Lower lobe of right lung (tissue), 2 donors: ENCODE data around the gene MPP4. TPM values are rescaled to one million over a fixed set of nuclear protein-coding genes. Genes with fewer than 3 reads are reported as not detected.

Experiments
- ATAC-seq, 2 donors: fragments of 200-7000 bp; cut with Tn5 transposase; one replicate each; pipeline ENCODE4 v1.9.1; 2020 to 2022; ENCODE audit warnings: mild to moderate bottlenecking in 2 of 2, moderate library complexity in 2 of 2
- DNase-seq: peaks from one replicate; pipeline ENCODE4 v3.0.0-alpha.2; 2020
- H3K27ac ChIP-seq: fragments of 200-600 bp; one replicate; pipeline ENCODE4 v1.8.0; 2022
- H3K27me3 ChIP-seq: fragments of 200-600 bp; one replicate; pipeline ENCODE4 v1.8.0; 2022; ENCODE audit warnings: low read depth
- H3K36me3 ChIP-seq: fragments of 200-600 bp; one replicate; pipeline ENCODE4 v1.8.0; 2022; ENCODE audit warnings: mild to moderate bottlenecking
- H3K4me1 ChIP-seq: fragments of 200-600 bp; one replicate; pipeline ENCODE4 v1.8.0; 2022
- H3K4me3 ChIP-seq: fragments of 200-600 bp; one replicate; pipeline ENCODE4 v1.8.0; 2022; ENCODE audit warnings: mild to moderate bottlenecking
- H3K9me3 ChIP-seq: fragments of 200-600 bp; one replicate; pipeline ENCODE4 v1.8.0; 2022
- CTCF ChIP-seq: fragments of 200-600 bp; IDR thresholded peaks from one replicate; pipeline ENCODE4 v1.8.0; 2022; ENCODE audit warnings: antibody characterized with exemption, mild to moderate bottlenecking
- intact Hi-C: fragments of 100-400 bp; cut with DNase I; formaldehyde crosslinking; loops from one replicate; pipeline ENCODE4 v1.11.0; 2022
- total RNA-seq: library from RNA; stranded (reverse); fragmentation: NEBNext Ultra II Directional; extraction: Animal tissue kit (Norgen Biotek cat#: 25700); gene quantifications from one replicate; pipeline ENCODE4 v1.2.1, GENCODE V29; 2021
- donor health status: DM: no; HTN: yes; CAD: no; lungs with severe emphysema.

Gene MPP4
- total RNA-seq, 1 donor from 2014 or later: 0.30 TPM

GRCh38 chr2:201696151-201696659 is 2.2 kb downstream of the MPP4 start:
- Histone ChIP-seq H3K27me3 (no peaks in the 10 kb centered on the region), H3K9me3 (no peaks in the 10 kb centered on the region), H3K4me1 (peaks cover 10% of the 10 kb centered on the region), H3K4me3 (no peak overlapping the region), H3K27ac (no peak overlapping the region), H3K36me3 (peaks cover 8% of the 10 kb centered on the region)
- ATAC-seq: no peak
- intact Hi-C loops: no loop called here
- TF ChIP-seq CTCF: no peak
- no peak for DNase-seq

GRCh38 chr2:201685156-201685555 is 13.3 kb downstream of the MPP4 start:
- no peaks in the 10 kb centered on the region for H3K36me3 ChIP-seq
- no peak overlapping the region for H3K4me3 ChIP-seq
- intact Hi-C loops: no loop called here

GRCh38 chr2:201680743-201681142 is 17.7 kb downstream of the MPP4 start:
- H3K27ac ChIP-seq: no peak overlapping the region
- intact Hi-C loops: no loop called here
- no peaks in the 10 kb centered on the region for H3K9me3 ChIP-seq
- H3K36me3 ChIP-seq: no peaks in the 10 kb centered on the region
- H3K27me3 ChIP-seq: no peaks in the 10 kb centered on the region
- ATAC-seq: no peak
- peak; percentile 23 for TF ChIP-seq CTCF
- no peak for DNase-seq
- H3K4me3 ChIP-seq: no peak overlapping the region
- H3K4me1 ChIP-seq: no peaks in the 10 kb centered on the region

More at GRCh38 chr2:201685156-201685555, 13.3 kb downstream of the MPP4 start:
- no peaks in the 10 kb centered on the region for H3K27me3 ChIP-seq
- no peak overlapping the region for H3K27ac ChIP-seq
- ATAC-seq (no peak), DNase-seq (no peak)
- no peaks in the 10 kb centered on the region for H3K4me1 ChIP-seq
- TF ChIP-seq CTCF: no peak
- no peaks in the 10 kb centered on the region for H3K9me3 ChIP-seq

GRCh38 chr2:201678401-201678800 is 20.0 kb downstream of the MPP4 start:
- intact Hi-C loops: no loop called here
- H3K27ac ChIP-seq: no peak overlapping the region
- no peaks in the 10 kb centered on the region for H3K4me1 ChIP-seq
- no peak overlapping the region for H3K4me3 ChIP-seq
- no peak for DNase-seq
- no peaks in the 10 kb centered on the region for H3K9me3 ChIP-seq
- H3K27me3 ChIP-seq: no peaks in the 10 kb centered on the region
- H3K36me3 ChIP-seq: no peaks in the 10 kb centered on the region
- no peak for TF ChIP-seq CTCF
- ATAC-seq: no peak

GRCh38 chr2:201675454-201675853 is 23.0 kb downstream of the MPP4 start:
- H3K36me3 ChIP-seq: no peaks in the 10 kb centered on the region
- no peaks in the 10 kb centered on the region for H3K27me3 ChIP-seq
- TF ChIP-seq CTCF: no peak
- no peak overlapping the region for H3K27ac ChIP-seq
- intact Hi-C loops: no loop called here
- no peak overlapping the region for H3K4me3 ChIP-seq
- H3K9me3 ChIP-seq: no peaks in the 10 kb centered on the region
- no peaks in the 10 kb centered on the region for H3K4me1 ChIP-seq
- DNase-seq: no peak
- no peak for ATAC-seq

GRCh38 chr2:201674794-201675193 is 23.6 kb downstream of the MPP4 start:
- H3K9me3 ChIP-seq: no peaks in the 10 kb centered on the region
- intact Hi-C loops: no loop called here

More at GRCh38 chr2:201674794-201675193, 23.6 kb downstream of the MPP4 start:
- no peak for DNase-seq
- TF ChIP-seq CTCF: no peak
- no peak overlapping the region for H3K27ac ChIP-seq
- H3K4me3 ChIP-seq: no peak overlapping the region
- no peaks in the 10 kb centered on the region for H3K4me1 ChIP-seq
- no peaks in the 10 kb centered on the region for H3K27me3 ChIP-seq
- no peaks in the 10 kb centered on the region for H3K36me3 ChIP-seq
- ATAC-seq: no peak
